Ecto neural progenitor cell (in vitro differentiated cells): Measurements from ENCODE around the gene USP3.

ENCODE experiments used
- DNase-seq: peaks from one replicate; pipeline ENCODE4 v3.0.0-alpha.2; 2018; ENCODE audit warnings: low spot score

The USP3 gene

DNA sequence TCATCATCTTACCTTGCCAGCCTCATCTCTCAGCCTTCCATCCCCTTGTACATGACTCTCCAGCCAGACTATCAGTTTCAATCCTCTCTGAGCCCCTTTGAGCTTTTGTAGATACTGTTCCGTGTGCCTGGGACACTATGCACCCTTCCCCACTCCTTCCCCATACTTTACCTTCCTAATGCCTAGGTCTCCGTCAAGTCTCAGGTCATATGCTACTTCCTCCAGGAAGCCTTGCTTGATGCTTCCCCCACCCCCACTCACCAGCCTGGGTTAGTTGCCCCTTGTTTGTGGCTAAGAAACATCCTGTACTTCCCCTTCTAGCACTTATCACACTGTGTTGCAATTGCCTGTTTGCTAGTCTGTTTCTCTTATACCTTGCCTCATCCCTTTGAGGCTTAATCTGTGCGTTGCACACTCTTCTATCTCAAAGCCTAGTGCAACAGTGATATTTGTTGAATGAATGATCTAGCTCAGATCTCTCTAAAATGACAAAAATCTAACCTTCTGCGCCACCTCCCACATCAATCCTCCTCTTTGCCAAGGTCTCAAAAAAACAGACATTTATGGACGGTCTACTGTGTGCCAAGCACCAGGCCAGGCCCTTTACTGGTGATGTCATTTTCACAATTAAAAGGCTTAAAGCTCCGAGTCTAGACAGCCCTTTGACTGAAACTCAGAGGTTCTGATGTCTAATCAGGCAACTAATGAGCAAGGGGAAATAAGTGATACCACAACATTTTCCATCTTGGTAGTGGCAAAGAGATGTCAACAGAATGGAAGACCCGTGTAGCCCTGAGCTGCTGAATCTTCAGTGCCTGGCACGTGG lies 6.5 kb upstream of the USP3 start:
- DNase-seq = no peak

DNA sequence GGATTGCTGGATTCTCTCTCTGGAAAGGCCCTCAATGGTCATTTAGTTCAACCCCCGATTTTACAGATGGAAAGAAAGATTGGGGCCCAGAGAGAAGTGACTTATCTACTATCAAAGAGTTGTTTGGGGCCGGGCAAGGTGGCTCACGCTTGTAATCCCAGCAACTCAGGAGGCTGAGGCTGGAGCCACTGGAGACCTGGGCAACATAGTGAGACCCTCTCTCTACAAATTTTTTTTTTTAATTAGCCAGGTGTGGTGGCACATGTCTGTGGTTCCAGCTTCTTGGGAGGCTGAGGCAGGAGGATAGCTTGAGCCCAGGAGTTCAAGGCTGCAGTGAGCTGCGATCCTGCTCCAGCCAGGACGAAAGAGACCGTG lies 5.2 kb upstream of the USP3 start:
- DNase-seq = no peak

DNA sequence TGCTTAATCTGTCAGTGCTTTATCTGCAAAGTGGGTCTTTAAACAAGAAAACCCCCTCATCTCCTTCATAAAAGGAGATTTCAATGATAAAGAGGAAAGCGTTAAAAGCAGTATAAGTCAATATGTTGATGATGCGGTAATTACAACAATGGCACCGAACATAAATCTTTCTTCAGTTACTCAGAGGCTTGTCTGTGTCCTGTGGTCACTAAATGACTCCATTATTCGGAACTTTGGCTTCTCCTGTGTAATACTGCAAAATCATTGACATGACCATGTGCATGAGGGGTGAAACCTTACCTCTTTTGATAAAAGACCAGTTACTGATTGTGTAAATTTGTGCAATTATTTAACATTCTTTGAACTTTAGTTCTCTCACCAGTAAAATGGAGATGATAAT lies 4.8 kb upstream of the USP3 start:
- no peak for DNase-seq

DNA sequence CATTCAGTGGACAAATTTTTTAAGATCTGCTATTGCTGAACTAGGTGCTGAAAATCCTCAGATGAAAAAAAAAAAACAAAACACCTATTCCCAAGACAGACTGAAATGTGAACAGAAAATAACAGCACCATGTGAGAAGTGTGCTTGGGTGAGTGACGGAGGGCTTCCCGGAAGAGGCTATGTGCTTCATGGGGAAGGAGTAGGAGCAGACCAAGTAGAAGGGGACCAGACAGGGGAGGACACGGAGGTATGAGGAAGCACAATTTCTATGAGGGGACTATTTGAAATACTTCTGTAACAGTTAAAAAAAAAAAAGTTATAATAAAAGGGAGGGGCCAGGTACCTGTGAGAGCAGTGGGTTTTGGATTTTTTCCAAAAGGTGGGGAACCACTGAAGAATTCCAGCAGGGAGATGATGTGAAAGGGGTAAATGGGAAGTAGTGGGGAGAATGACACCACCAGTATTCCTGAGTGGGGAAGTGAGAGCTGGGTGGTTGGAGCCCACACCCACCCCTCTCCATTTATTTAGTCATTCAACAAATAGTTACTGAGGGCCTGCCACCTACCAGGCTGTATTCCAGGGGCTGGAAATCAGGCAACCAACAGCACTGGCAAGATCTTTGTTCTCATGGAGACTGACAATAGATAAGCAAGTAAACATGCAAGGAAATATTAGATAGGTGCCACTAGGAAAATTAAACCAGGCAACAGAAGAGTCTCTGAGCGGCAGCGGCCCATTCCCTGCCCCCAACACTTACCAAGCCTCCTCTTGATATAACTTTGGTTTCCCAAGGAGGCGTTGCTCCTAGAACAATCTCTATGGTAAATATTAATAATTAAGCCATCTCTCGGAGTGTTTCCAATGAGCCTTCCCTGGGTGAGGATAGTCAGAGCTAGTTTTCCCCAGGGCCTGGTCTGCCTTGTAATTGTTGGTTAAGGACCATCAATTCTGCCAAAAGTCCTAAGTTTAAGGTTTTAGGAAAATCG lies 3.8 kb upstream of the USP3 start:
- DNase-seq = no peak

DNA sequence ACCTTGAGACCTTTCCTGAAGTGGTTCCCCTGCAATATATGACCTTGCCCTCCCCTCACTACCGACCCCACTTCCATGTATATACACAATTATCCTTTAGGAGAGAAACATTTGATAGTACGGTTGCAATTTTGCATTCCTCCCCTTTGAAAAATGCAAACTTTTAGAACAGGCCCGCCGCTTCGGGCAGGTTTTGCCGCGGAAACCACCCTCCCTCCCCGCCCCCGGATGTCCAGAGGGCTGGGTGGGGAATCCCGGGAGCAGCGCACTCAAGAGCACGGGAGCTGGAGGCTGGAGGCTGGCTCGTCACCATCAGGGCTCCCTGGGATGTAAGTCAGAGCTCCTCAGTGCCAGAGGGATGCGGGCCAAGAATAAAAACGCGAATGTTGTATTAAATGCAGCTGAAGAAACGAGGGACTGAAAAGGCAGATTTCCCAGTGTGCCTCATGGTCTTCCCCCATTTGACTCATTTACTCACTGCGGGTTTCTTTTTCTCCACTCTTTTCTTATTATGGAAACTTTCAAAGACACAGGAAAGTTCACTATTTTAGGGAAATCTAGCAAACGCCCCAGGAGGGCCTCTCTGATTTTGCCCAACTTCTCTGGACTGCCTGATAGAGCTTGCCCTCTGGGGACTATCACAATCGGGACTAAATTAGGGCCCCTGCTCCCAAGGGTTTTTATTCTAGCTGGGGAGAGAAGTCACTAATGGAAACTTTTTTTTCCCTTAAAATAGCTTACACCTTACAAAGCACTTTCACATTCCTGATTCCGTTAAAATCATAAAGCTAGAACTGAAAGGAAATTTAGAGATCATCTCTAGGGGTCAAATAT lies 2.9 kb upstream of the USP3 start:
- peak; percentile 63 for DNase-seq

DNA sequence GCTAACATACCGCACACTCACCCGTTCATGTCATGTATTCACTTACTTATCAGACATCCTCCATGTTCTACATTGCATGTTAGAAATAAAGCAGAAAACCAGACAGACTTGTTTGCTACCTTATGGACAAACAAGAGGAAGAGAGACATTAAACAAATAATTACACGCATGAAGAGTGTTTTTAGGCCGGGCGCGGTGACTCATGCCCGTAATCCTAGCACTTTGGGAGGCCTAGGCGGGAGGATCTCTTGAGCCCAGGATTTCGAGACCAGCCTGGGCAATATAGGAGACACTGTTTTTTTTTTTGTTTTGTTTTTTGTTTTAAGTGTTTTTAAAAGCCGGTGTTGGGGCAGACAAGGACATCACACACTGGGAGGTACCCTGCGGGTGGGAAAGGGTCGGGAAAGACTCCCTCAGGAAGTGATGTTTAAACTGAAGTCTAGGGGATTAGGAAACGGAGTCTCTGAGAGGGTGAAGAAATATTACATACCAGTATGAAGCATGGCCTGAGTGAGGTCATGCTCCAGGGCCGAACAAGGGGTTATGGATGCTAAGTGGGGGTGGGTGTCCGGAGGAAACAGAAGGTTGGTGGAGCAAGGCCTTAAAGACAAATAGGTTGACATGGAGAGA lies 2.1 kb upstream of the USP3 start:
- no peak for DNase-seq

DNA sequence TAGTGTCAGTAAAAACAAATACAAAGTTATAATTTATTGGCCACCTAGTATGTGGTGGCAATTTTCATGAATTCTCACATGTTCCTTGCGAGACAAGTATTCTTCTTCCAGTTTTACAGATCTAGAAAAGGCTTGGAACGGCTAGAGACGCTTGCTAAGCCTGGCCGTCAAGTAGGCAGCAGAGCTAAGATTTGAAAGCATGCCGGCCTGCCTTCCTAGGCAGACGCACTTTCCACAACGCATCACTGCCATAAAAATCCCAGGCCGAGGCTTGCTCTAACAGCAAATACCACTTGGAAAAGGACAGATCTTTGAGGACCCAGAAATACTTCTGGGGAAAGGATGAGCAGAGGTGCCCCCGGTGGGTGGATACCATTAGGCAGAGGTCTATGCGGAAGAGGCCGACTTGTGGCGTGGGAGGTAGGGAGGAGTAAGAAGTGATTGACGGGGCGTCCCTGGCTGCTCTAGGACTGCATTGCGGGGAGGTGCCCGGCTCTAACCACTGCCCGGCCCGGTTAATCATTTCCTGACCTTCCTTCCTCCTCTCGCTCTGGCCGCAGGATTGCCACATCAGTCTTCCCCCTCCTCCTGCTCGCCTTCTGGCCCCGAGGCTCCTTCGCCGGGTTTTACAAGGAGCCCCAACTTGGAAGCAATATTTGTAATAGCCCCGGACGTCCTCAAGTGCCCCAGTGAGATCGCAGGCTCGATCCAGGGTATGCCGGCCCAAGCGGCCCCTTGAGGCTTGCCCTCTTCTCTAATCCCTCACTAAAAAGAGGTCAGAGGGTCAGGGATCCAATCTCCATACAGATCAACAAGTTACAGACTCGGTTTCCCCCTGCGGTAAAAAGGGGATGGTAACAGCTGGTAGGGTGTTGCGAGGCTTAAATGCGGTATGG lies 1.3 kb upstream of the USP3 start:
- peak; percentile 76 for DNase-seq

DNA sequence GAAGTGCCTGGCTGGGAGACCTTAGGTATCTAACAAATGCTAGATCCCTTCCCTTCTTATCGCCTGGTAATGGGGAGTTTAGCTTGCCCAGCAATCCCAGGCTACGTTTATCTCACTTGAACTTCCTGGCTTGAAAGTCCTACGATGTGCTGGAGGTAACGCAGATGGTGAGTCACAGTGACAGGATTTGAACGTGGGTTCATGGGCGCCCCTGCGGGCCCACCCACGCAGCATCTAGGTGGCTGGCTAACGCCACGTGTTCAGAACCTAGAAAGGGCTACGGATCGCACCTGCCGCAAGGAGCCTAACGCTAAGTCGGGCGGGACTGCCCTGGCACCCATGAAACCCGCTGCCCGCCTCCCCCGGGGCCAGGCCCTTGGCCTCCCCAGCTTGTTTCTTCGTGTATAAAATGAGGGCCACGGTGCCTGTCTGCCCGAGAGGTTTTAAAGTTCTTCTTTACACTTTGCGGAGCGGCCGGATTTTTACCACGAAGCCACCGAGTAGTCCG lies 600 bp upstream of the USP3 start:
- no peak for DNase-seq

DNA sequence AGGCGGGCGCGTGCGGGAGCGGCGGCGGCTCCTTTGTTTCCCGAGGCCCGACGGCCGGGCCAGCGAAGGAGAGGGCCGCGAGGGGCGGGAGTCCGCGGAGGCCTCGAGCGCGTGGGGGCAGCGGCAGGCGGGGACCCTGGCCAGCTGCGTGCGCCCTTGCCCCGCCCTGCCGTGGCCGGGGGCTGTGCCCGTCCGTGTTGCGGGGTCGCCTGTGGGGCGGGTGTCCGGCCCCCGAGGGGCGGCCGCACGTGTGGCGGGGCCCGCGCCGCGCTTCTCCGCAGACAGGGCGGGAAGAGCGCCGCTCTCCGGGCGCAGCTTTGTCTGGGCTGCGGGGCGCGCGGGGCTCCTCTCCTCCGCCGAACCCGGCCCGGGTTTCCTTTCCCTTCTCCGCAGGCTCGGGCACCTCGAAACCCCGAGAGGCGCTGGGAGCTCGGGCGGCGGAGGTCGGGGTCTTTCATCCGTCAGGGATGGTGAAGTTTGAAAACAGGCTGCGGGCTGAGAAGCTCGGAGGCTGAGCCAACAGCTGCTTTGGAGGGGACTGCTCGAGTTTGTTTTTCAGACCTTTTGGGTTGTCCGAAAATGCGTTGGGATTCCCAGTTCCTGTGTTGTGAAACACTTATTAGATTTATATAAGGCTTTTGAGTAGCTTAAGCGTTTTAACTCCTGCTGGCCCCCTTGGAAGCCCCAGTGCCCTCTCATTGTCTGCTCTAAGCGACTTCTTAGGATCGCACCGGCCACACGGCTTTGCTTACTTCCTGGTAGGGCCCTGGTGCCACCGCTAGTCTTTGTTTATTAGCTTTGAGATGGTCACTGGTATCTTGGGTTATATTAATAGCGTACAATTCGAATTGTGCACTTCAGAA lies 817 bp downstream of the USP3 start:
- peak; percentile 75 for DNase-seq

DNA sequence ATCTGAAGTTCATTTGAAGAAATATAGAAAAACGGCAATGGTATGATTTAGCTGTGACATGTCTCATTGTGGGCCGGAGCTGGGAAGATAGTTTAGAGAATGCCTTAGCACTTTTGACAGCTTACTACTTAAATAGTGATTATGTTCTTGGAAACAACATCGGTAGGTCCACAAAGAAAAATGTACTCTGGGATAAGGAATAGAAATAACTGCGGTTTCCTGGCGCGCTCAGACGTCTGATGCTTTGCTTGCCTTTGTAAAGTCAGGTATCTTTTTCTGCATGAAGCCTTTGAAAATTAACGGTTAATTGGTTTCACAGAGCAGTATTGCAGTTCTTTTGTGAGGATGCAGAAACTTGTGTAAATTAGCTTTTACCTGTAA lies 1.4 kb downstream of the USP3 start:
- DNase-seq = no peak

DNA sequence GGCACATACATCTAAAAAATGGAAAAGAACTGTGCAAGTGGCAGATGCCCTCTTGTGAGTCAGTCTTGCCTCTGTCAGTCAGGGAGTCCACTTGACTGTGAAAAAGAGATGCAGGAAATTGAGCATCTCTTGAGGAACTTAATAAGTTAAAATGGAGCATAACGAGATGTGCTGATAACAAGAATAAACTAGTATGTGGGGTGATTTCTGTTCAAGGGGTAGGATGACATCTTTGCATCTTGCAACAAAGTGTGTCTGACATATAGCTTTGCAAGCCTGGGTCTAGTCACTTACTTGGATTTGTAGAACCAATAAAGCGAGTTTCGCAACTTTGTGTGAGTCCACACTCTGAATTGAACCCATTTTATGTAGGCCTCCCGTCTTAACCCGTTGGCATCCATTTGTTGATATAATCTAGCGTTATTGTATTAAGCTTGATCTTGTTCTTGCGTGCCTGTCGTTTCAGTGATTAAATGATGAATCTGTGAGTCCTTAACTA lies 2.2 kb downstream of the USP3 start:
- DNase-seq = no peak

DNA sequence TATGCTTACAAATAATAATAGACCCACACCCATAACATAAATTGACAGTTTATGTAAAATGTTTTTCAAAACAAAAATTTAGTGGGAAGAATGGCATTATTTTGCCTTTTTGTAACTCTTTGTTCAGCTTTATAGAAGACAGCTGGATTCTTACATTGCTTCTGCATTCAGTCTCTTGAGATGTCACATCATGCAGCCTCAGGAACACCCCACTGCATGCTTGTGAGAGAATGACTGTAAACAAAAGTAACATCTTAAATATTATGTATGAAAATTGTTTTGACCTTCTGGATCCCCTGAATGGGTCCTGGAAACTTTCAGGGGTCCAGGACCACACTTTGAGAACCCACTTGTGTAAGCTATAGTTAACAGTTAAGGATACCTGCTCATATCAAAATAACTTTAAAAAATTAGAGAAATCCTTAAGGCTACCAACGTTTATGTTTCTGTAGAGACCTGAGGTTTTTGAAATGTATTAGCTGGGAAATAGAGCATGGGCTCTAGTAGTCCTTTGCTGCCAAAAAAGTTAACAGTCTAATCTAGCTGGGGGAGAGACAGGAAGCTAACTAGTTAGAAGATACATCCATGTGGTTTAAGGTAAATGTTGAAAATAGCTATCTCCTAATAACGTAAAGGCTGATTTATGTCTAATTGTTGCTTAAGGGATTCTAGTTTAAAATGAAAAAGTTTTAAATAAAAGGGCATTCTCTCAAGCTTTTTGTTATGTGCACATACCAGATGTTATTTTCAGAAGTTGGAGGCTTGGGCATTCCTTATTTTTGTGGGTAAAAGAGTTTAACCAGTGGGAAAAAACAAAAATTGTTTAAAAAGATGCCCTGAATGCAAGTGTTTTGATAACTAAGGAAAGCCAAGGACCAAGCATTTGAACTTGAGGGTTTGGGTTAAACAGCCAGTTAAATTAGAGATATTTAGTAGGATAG lies 3.8 kb downstream of the USP3 start:
- DNase-seq = no peak

DNA sequence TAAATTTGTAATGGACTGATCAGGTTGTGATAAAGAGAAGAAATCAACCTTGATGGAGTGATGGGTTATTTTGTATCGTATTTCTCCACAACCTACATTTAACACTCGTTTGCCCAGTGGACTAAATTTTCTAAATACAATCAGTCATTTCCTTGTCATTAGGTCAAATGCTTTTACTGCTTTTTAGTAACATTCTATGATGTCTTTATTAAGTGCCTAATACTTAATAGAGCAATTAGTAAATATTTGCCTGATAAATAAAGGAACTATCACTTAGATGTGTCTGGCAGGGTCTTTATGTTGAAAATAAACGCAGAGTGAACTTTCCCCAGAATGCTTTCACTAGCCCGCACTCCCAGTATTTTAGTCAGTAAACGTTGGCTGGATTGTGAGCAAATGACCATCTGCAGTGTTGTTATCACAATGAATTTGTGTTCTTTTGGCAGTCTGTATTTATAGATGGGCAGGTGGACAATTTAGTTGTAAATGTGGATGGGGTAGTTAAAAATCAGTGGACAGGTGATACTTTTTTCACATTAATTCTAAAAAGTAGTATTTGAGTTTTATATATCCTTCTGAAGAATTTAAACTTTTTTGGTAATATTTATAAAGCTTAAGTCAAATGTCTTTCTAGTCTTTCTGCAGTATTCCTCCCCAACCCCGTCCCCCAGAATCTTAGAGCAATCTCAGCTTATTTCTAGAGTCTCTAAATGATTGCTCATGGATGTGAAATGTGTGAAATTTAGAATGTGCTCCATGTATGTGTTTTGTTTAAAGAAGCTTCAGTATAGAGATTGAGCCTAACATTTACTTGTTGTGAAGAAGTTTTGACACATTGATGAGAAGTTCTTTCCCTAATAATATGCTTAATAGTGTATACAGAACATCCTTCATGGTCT lies 4.9 kb downstream of the USP3 start:
- DNase-seq = no peak

DNA sequence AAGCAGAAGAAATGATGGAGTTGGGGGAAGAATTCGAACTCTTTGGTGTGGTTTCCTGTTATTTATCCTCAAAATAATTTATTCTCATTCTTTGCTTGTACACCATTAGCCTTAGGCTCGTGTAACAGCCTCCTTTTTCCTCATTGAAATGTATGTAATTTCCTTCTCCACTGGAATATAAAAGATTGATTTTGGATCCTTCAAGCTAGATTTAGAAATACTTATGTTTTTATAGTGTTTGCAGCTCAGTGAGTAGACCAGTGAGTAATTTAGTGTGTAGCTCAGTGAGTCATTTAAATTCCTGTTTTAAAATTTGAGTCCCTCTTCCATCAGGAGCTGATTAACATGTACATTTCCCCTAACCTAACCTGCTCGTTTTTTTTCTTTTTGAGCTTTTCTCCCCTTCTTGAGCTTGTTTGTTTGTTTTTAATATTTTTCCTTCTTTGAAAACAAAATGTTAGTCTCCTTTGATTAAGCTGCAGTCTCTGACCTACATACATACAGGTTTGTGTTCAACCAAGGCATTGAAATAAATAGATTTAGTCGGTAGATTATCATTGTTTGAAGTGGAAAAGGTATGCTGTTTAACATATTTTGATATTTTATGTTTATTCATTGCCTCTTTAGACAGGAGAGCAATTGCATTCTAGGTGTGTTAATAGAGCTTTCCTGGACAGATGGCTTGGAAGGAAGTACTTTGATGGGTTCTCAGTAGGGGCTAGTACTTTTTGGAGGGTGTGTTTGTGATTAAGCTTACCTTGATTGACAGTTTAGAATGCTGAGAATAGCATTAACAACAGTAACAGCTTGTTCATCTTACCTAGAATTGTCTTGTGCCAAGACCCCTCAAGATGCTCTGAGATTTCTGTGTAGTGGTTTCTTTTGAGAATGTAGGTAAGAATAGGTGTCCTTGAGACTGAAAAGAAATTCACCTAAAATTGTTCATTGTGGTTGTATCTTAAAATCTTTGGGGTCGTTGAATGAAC lies 5.9 kb downstream of the USP3 start:
- no peak for DNase-seq

DNA sequence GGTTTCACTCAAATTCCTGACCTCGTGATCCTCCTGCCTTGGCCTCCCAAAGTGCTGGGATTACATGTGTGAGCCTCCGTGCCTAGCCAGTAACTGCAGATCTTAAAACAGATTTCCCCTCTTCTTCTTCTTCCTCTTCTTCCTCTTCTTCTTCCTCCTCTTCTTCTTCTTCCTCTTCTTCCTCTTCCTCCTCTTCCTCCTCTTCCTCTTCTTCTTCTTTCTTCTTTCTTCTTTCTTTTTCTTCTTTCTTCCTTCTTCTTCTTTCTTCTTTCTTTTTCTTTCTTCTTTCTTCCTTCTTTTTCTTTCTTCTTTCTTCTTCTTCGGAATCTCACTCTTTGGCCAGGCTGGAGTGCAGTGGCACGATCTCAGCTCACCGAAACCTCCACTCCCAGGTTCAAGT lies 7.8 kb downstream of the USP3 start:
- no peak for DNase-seq

DNA sequence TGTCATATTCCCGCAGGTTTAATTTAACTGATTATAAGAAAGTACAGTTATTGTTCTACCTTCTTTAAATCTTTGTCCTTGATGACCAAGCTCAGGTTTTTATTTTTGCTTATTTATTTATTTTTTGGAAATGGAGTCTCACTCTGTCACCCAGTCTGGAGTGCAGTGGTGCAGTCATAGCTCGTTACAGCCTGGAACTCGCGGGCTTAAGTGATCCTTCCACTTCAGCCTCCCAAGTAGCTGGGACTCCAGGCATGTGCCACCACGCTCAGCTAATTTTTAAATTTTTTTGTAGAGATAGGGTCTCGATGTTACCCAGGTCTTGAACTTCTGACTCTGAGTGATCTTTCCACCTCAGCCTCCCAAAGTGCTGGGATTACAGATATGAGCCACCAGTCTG lies 8.9 kb downstream of the USP3 start:
- no peak for DNase-seq
